ENCODE measurements around the gene AGBL3. TPM values are rescaled to one million over a fixed set of nuclear protein-coding genes. Genes with fewer than 3 reads are reported as not detected.

The AGBL3 gene
- total RNA-seq, 2 donors from 2014 or later: 0.67 to 1.9 TPM

- H3K27me3 ChIP-seq: no peaks in the 10 kb centered on the region
- no peak overlapping the region for H3K27ac ChIP-seq
Observed at GRCh38 chr7:134954197-134955082, 31.9 kb upstream of the AGBL3 start.

GRCh38 chr7:134957005-134957404, 29.3 kb upstream of the AGBL3 start:
- no peak for DNase-seq (ENCODE audit: low spot score)
- Histone ChIP-seq H3K27ac (no peak overlapping the region), H3K9me3 (no peaks in the 10 kb centered on the region), H3K4me1 (no peaks in the 10 kb centered on the region), H3K27me3 (no peaks in the 10 kb centered on the region), H3K4me3 (no peak overlapping the region), H3K36me3 (peaks cover 100% of the 10 kb centered on the region)
- TF ChIP-seq, protein P1, sequence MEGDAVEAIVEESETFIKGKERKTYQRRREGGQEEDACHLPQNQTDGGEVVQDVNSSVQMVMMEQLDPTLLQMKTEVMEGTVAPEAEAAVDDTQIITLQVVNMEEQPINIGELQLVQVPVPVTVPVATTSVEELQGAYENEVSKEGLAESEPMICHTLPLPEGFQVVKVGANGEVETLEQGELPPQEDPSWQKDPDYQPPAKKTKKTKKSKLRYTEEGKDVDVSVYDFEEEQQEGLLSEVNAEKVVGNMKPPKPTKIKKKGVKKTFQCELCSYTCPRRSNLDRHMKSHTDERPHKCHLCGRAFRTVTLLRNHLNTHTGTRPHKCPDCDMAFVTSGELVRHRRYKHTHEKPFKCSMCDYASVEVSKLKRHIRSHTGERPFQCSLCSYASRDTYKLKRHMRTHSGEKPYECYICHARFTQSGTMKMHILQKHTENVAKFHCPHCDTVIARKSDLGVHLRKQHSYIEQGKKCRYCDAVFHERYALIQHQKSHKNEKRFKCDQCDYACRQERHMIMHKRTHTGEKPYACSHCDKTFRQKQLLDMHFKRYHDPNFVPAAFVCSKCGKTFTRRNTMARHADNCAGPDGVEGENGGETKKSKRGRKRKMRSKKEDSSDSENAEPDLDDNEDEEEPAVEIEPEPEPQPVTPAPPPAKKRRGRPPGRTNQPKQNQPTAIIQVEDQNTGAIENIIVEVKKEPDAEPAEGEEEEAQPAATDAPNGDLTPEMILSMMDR (IDR thresholded peaks at IDR 0.05): no peak

More at GRCh38 chr7:134954197-134955082, 31.9 kb upstream of the AGBL3 start:
- H3K4me3 ChIP-seq: no peak overlapping the region
- TF ChIP-seq, protein P1 (IDR thresholded peaks at IDR 0.05): peak; percentile 18 to 72
- H3K36me3 ChIP-seq: peaks cover 100% of the 10 kb centered on the region
- no peaks in the 10 kb centered on the region for H3K4me1 ChIP-seq
- no peak for DNase-seq (ENCODE audit: low spot score)
- no peaks in the 10 kb centered on the region for H3K9me3 ChIP-seq

- H3K4me1 ChIP-seq: no peaks in the 10 kb centered on the region
- H3K27ac ChIP-seq: no peak overlapping the region
- H3K4me3 ChIP-seq: no peak overlapping the region
- H3K9me3 ChIP-seq: no peaks in the 10 kb centered on the region
- TF ChIP-seq, protein P1 (IDR thresholded peaks at IDR 0.05): no peak
- no peaks in the 10 kb centered on the region for H3K27me3 ChIP-seq
- H3K36me3 ChIP-seq: peaks cover 100% of the 10 kb centered on the region
- DNase-seq (ENCODE audit: low spot score): no peak
Observed at GRCh38 chr7:134959810-134960209, 26.5 kb upstream of the AGBL3 start.

- TF ChIP-seq, protein P1 (IDR thresholded peaks at IDR 0.05): no peak
- DNase-seq (ENCODE audit: low spot score): no peak
- H3K27me3 ChIP-seq: no peaks in the 10 kb centered on the region
- H3K36me3 ChIP-seq: peaks cover 100% of the 10 kb centered on the region
- no peak overlapping the region for H3K27ac ChIP-seq
- H3K9me3 ChIP-seq: no peaks in the 10 kb centered on the region
- H3K4me1 ChIP-seq: no peaks in the 10 kb centered on the region
- H3K4me3 ChIP-seq: no peak overlapping the region
Observed at GRCh38 chr7:134962270-134962780, 24.0 kb upstream of the AGBL3 start.

DNA sequence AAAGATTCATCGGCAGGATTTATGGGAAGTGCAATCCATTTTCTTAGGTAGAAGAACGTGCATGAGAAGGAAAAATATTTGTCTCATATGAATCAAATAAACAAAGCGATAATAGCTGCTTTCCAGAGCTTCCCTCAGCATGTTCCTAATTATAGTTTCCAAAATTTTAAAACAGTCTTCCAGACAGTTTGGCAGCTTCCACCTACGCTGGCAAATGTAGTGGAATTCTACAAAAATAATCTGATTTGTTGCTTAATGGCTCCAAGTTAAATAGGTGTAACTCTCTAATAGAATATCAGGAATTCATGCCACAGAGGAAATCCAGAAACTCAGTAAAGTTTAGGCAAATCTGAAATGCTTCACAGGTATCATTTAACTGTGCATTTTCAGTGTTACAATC, 23.3 kb upstream of the AGBL3 start:
- H3K36me3 ChIP-seq: peaks cover 100% of the 10 kb centered on the region
- DNase-seq (ENCODE audit: low spot score): no peak
- H3K27me3 ChIP-seq: no peaks in the 10 kb centered on the region
- H3K27ac ChIP-seq: no peak overlapping the region
- H3K4me3 ChIP-seq: no peak overlapping the region
- H3K4me1 ChIP-seq: no peaks in the 10 kb centered on the region
- TF ChIP-seq, protein P1 (IDR thresholded peaks at IDR 0.05): no peak
- H3K9me3 ChIP-seq: no peaks in the 10 kb centered on the region

Measured in right atrium auricular region (tissue), 2 donors.